Smooth muscle cell (in vitro differentiated cells): ENCODE measurements around the gene THYN1. TPM values are rescaled to one million over a fixed set of nuclear protein-coding genes. Genes with fewer than 3 reads are reported as not detected.
"Not testable (repeated sequence)": the region's sequence is repeated elsewhere in the genome, so short reads cannot be mapped to it uniquely, and the experiment has no call there.

Experiments
- DNase-seq: peaks from one replicate; lab custom pipeline; 2025; ENCODE audit not compliant: unreplicated experiment; lab: John Stamatoyannopoulos, UW
- H2AFZ ChIP-seq: fragments of 200-600 bp; sonication (generic); 2 replicates; pipeline ENCODE4 v1.6.0; 2016; ENCODE audit warnings: antibody characterized with exemption, low read depth, mild to moderate bottlenecking
- H3F3A ChIP-seq: fragments of 200-600 bp; sonication (generic); 2 replicates; pipeline ENCODE4 v1.6.0; 2017; ENCODE audit warnings: antibody characterized with exemption, low read depth
- H3K27ac ChIP-seq: fragments of 200-600 bp; sonication (generic); 2 replicates; pipeline ENCODE4 v1.5.1; 2016; ENCODE audit warnings: low read depth, mild to moderate bottlenecking
- H3K27me3 ChIP-seq: fragments of 200-600 bp; sonication (generic); 2 replicates; pipeline ENCODE4 v1.6.1; 2016; ENCODE audit warnings: low read depth, mild to moderate bottlenecking
- H3K36me3 ChIP-seq: fragments of 200-600 bp; sonication (generic); 2 replicates; pipeline ENCODE4 v1.5.1; 2016; ENCODE audit warnings: low read depth
- H3K4me1 ChIP-seq: fragments of 200-600 bp; sonication (generic); 2 replicates; pipeline ENCODE4 v1.5.1; 2016; ENCODE audit warnings: low read depth
- H3K4me2 ChIP-seq: fragments of 200-600 bp; sonication (generic); 2 replicates; pipeline ENCODE4 v1.6.0; 2016; ENCODE audit warnings: mild to moderate bottlenecking
- H3K4me3 ChIP-seq: fragments of 200-600 bp; sonication (generic); 2 replicates; pipeline ENCODE4 v1.5.1; 2016; ENCODE audit warnings: mild to moderate bottlenecking
- H3K79me2 ChIP-seq: fragments of 200-600 bp; sonication (generic); 2 replicates; pipeline ENCODE4 v1.6.0; 2016; ENCODE audit warnings: low read depth, mild to moderate bottlenecking
- H3K9ac ChIP-seq: fragments of 200-600 bp; sonication (generic); 2 replicates; pipeline ENCODE4 v1.6.0; 2016; ENCODE audit warnings: low read depth
- H3K9me3 ChIP-seq: fragments of 200-600 bp; sonication (generic); replicated peaks from 2 replicates; pipeline ENCODE4 v1.5.1; 2016; ENCODE audit warnings: low read depth
- H4K20me1 ChIP-seq: fragments of 200-600 bp; sonication (generic); 2 replicates; pipeline ENCODE4 v1.6.0; 2016; ENCODE audit warnings: low read depth
- WGBS: methylation state at CpG from one replicate; pipeline ENCODE4 v1.1.7; 2016; ENCODE audit warnings: low lambda C conversion rate; 5-methylcytosine and 5-hydroxymethylcytosine counted together
- polyA plus RNA-seq: library from polyadenylated mRNA; unstranded; fragments of >200 nt; fragmentation: Nextera tagmentation; extraction: Ambion mirVana; gene quantifications from 2 replicates; pipeline ENCODE4 v1.2.1, GENCODE V29; 2016
- total RNA-seq: library from RNA; depleted of rRNA; stranded (reverse); fragments of >200 nt; gene quantifications from 2 replicates; pipeline ENCODE4 v1.2.3, GENCODE V29; 2014
- TF ChIP-seq, protein P1 (sequence below): fragments of 200-600 bp; sonication (generic); IDR thresholded peaks from 2 replicates; pipeline ENCODE4 v1.5.1; 2017; ENCODE audit warnings: borderline replicate concordance, mild to moderate bottlenecking, antibody characterized with exemption; ENCODE audit not compliant: insufficient read depth, poor library complexity, severe bottlenecking

THYN1 gene
- total and polyA plus RNA-seq, 2 experiments from 2014 or later, result 41.3 to 49.7 TPM

DNA sequence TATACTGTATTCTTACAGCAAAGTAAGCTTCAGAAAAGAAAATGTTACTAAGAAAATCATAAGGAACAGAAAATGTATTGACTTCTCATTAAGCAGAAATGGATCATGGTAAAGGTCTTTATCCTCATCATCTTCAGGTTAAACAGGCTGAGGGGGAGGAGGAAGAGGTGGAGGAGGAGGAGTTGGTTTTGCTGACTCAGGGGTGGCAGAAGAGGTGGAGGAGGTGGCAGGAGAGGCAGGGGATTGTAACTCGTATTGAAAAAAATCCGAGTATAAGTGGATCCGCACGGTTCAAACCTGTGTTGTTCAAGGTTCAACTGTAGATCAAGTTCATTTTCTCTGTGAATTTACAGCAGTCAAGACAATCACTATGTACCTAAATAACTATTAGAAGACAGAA is 36.0 kb upstream of the THYN1 start:
- Histone ChIP-seq H3K36me3 (no peaks in the 10 kb centered on the region), H3F3A (no peaks in the 10 kb centered on the region), H3K79me2 (no peaks in the 10 kb centered on the region), H3K9me3 (no peaks in the 10 kb centered on the region), H4K20me1 (no peaks in the 10 kb centered on the region), H3K27me3 (no peaks in the 10 kb centered on the region), H3K9ac (no peak overlapping the region), H2AFZ (no peak overlapping the region), H3K4me2 (no peak overlapping the region), H3K4me1 (no peaks in the 10 kb centered on the region), H3K27ac (no peak overlapping the region), H3K4me3 (no peak overlapping the region)
- no peak for DNase-seq
- TF ChIP-seq, protein P1, sequence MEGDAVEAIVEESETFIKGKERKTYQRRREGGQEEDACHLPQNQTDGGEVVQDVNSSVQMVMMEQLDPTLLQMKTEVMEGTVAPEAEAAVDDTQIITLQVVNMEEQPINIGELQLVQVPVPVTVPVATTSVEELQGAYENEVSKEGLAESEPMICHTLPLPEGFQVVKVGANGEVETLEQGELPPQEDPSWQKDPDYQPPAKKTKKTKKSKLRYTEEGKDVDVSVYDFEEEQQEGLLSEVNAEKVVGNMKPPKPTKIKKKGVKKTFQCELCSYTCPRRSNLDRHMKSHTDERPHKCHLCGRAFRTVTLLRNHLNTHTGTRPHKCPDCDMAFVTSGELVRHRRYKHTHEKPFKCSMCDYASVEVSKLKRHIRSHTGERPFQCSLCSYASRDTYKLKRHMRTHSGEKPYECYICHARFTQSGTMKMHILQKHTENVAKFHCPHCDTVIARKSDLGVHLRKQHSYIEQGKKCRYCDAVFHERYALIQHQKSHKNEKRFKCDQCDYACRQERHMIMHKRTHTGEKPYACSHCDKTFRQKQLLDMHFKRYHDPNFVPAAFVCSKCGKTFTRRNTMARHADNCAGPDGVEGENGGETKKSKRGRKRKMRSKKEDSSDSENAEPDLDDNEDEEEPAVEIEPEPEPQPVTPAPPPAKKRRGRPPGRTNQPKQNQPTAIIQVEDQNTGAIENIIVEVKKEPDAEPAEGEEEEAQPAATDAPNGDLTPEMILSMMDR, result no peak
- 84% methylated on average over 4 of the region's 4 CpGs for WGBS

DNA sequence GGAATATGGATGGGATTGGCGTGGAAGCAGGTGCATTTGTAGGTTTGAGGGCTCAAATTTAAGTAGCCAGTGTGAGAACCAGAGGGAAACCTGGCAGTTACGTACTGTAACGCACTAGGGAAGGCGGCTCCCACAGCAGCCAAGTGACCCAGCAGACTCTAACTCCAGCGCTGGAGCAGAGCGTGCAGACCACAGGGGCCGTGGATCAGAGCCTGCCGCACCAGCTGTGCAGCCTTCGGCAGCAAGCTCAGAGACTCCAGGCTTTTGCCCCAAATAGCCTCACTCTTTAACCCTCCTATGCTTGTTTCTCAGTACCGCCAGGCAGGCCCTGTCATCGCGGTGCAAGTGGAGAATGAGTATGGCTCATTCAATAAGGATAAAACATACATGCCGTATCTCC is 35.3 kb upstream of the THYN1 start:
- 98% methylated on average over 13 of the region's 13 CpGs for WGBS
- H4K20me1 ChIP-seq, result no peaks in the 10 kb centered on the region

DNA sequence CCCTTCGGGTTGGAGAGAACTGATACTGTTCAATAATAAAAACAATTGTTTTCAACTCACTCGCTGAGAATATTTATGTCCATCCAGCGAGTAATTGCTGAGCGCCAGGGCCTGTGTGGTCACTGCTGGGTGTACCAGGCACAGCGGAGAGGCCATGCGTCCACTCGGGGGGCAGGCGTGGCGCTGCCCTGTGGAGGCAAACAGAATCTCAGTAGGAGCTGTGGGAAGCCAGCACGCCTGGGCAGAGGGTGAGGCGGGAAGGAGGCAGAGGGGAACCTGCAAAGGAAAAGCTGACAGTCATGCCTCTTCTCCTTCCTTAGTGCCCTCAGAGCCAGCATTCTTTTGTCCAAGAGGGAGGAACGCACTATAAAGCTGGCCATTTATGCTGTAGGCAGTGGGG is 34.4 kb upstream of the THYN1 start:
- H4K20me1 ChIP-seq, result no peaks in the 10 kb centered on the region
- no peaks in the 10 kb centered on the region for H3K4me1 ChIP-seq
- no peak overlapping the region for H3K4me3 ChIP-seq
- H3K9me3 ChIP-seq, result no peaks in the 10 kb centered on the region
- TF ChIP-seq, protein P1, result no peak
- no peak overlapping the region for H3K27ac ChIP-seq
- no peak overlapping the region for H3K9ac ChIP-seq
- no peaks in the 10 kb centered on the region for H3K79me2 ChIP-seq
- 95% methylated on average over 12 of the region's 12 CpGs for WGBS
- H3K36me3 ChIP-seq, result no peaks in the 10 kb centered on the region
- H3F3A ChIP-seq, result no peaks in the 10 kb centered on the region
- DNase-seq, result no peak
- no peaks in the 10 kb centered on the region for H3K27me3 ChIP-seq
- no peak overlapping the region for H2AFZ ChIP-seq
- H3K4me2 ChIP-seq, result no peak overlapping the region

More for the DNA sequence above, 35.3 kb upstream of the THYN1 start:
- H3K4me1 ChIP-seq, result no peaks in the 10 kb centered on the region
- H3F3A ChIP-seq, result no peaks in the 10 kb centered on the region
- no peak overlapping the region for H3K27ac ChIP-seq
- no peak overlapping the region for H2AFZ ChIP-seq
- no peaks in the 10 kb centered on the region for H3K27me3 ChIP-seq
- H3K9me3 ChIP-seq, result no peaks in the 10 kb centered on the region
- DNase-seq, result no peak
- H3K4me3 ChIP-seq, result no peak overlapping the region
- H3K9ac ChIP-seq, result no peak overlapping the region
- no peaks in the 10 kb centered on the region for H3K36me3 ChIP-seq
- H3K4me2 ChIP-seq, result no peak overlapping the region
- TF ChIP-seq, protein P1, result no peak
- no peaks in the 10 kb centered on the region for H3K79me2 ChIP-seq

DNA sequence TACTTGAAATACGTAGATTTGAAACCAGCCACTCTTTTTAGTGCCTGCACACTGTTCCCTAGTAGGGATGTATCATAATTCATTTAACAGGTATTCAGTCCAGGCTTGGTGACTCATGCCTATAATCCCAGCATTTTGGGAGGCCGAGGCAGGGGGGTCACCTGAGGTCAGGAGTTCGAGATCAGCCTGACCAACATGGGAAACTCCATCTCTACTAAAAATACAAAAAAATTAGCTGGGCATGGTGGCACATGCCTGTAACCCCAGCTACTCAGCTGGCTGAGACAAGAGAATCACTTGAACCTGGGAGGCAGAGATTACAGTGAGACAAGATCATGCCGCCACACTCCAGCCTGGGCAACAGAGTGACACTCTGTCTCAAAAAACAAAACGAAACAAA is 31.2 kb upstream of the THYN1 start:
- not testable (repeated sequence) for H3F3A ChIP-seq, H3K9me3 ChIP-seq, H3K4me1 ChIP-seq, H3K4me3 ChIP-seq, H3K27ac ChIP-seq, H3K79me2 ChIP-seq, H4K20me1 ChIP-seq, DNase-seq, H3K36me3 ChIP-seq, H2AFZ ChIP-seq, H3K9ac ChIP-seq, H3K4me2 ChIP-seq
- H3K27me3 ChIP-seq, result peaks cover 12% of the 10 kb centered on the region
- WGBS, result 88% methylated on average over 5 of the region's 5 CpGs
